Tibial artery (tissue), 4 donors: Measurements from ENCODE around the gene NHSL1.

Experiments used
- DNase-seq, 2 donors: peaks; one replicate each; pipeline ENCODE4 v3.0.0-alpha.2; 2019
- H3K27ac ChIP-seq, 2 donors: fragments of 200-600 bp; sonication (generic) in 1 of 2; 1 replicate in 1 of 2; 2 replicates in 1 of 2; pipeline ENCODE4 v1.5.1; 2018 to 2019; ENCODE audit warnings: mild to moderate bottlenecking in 1 of 2
- H3K27me3 ChIP-seq, 2 donors: fragments of 200-600 bp; sonication (generic) in 1 of 2; one replicate each; pipeline versions ENCODE4 v1.5.1 to v1.6.0; 2016 to 2019
- H3K36me3 ChIP-seq, 3 donors: fragments of 200-600 bp; sonication (generic) in 2 of 3; one replicate each; pipeline ENCODE4 v1.5.1; 2016 to 2019; ENCODE audit warnings: mild to moderate bottlenecking in 2 of 3
- H3K4me1 ChIP-seq, 4 donors: fragments of 200-600 bp; sonication (generic) in 2 of 4; 1 replicate in 3 of 4; 2 replicates in 1 of 4; pipeline ENCODE4 v1.5.1; 2016 to 2019
- H3K4me3 ChIP-seq, 2 donors: fragments of 200-600 bp; sonication (generic) in 1 of 2; 1 replicate in 1 of 2; 2 replicates in 1 of 2; pipeline ENCODE4 v1.5.1; 2018 to 2019; ENCODE audit warnings: mild to moderate bottlenecking in 2 of 2
- H3K9me3 ChIP-seq, 3 donors: fragments of 200-600 bp; sonication (generic) in 1 of 3; one replicate each; pipeline ENCODE4 v1.5.1; 2016 to 2019
- intact Hi-C: fragments of 100-400 bp; cut with DNase I; formaldehyde crosslinking; loops from one replicate; pipeline ENCODE4 v1.15.0; 2023; ENCODE audit warnings: low total_unique reads
- TF ChIP-seq, protein P1 (sequence below), 2 experiments: fragments of 200-600 bp in 1 of 2; fragments of 450-650 bp in 1 of 2; IDR thresholded peaks; one replicate each; pipeline ENCODE4 v1.5.1; 2017 to 2019; ENCODE audit warnings: antibody characterized with exemption in 2 of 2, mild to moderate bottlenecking in 1 of 2, moderate library complexity in 1 of 2

NHSL1 gene

DNA sequence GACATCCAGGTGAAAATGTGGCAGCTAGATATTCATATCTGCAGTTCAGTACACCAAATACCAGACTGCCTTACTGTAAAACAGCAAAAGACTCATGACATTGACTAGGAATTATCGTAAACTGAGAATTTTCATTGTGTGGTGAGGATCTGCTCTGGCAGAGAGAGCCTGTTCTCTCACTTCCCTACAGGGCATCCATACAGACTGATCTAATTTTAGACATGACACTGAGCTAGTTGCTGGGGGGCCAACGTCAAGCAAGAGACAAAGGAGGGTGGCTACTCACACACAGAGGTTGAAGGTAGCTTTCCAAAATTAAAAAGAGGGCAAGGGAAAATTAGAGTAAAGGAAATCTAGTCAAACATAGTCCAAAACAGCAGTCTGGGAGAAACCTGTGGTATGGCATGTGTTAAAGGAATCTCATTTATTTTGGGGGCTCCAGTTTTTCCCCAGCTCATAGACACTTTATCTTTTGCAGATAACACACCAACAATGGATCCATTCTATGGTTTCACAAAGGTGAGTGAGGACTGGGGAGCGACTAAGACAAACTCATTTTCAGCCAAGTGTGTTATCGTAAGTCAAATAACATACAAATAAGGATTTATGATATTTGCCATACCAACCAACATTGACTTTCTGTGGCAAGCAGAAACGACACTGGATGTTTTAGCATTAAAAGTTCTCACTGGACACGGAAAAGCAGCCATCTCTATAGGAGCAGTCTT lies 36.6 kb upstream of the NHSL1 start:
- no peak overlapping the region for H3K27ac ChIP-seq
- TF ChIP-seq, protein P1, sequence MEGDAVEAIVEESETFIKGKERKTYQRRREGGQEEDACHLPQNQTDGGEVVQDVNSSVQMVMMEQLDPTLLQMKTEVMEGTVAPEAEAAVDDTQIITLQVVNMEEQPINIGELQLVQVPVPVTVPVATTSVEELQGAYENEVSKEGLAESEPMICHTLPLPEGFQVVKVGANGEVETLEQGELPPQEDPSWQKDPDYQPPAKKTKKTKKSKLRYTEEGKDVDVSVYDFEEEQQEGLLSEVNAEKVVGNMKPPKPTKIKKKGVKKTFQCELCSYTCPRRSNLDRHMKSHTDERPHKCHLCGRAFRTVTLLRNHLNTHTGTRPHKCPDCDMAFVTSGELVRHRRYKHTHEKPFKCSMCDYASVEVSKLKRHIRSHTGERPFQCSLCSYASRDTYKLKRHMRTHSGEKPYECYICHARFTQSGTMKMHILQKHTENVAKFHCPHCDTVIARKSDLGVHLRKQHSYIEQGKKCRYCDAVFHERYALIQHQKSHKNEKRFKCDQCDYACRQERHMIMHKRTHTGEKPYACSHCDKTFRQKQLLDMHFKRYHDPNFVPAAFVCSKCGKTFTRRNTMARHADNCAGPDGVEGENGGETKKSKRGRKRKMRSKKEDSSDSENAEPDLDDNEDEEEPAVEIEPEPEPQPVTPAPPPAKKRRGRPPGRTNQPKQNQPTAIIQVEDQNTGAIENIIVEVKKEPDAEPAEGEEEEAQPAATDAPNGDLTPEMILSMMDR (IDR thresholded peaks at IDR 0.05): no peak
- no peak overlapping the region for H3K4me3 ChIP-seq
- peaks cover 0 to 13% (median 3%) of the 10 kb centered on the region in 4 donors for H3K4me1 ChIP-seq
- intact Hi-C loops: no loop called here
- H3K27me3 ChIP-seq: no peaks in the 10 kb centered on the region
- no peaks in the 10 kb centered on the region for H3K9me3 ChIP-seq
- DNase-seq: no peak
- H3K36me3 ChIP-seq: no peaks in the 10 kb centered on the region

DNA sequence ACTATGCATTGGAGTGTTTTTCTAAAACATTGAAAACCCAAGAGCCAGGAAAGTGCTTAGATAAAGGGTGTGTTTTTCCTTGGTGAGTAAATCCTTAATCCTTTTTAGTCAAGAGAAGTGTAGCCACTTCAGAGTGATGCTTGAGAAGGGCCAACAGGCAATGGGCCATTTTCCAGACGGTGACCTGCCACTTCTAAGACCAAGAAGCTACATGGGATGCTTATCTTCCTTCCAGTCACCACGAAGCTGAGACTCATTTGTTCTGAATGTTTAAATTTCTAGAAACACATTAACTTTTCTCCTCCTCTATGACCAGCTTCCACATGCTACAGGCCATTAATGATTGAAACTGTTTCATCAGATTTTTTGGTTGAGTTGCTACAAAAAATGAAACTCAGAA lies 34.4 kb upstream of the NHSL1 start:
- no peak for DNase-seq
- intact Hi-C loops: no loop called here
- Histone ChIP-seq H3K9me3 (no peaks in the 10 kb centered on the region), H3K4me1 (peaks cover 0 to 6% (median 0%) of the 10 kb centered on the region in 4 donors), H3K27me3 (no peaks in the 10 kb centered on the region), H3K27ac (no peak overlapping the region), H3K36me3 (no peaks in the 10 kb centered on the region), H3K4me3 (no peak overlapping the region)
- TF ChIP-seq, protein P1 (IDR thresholded peaks at IDR 0.05): no peak

DNA sequence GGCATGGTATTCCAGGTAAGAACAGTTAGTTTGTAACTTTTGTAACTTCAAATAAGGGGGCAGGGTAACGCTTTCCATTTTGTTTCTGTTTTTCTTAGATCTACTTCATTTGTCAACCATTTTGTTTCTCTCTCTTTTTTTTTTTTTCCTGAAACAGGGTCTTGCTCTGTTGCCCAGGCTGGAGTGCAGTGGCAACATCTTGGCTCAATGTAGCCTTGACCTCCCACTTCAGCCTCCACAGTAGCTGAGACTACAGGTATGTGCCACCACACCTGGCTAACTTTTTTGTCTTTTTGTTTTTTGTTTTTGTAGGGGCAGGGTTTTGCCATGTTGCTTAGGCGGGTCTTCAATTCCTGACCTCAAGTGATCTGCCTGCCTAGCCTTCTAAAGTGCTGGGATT lies 32.1 kb upstream of the NHSL1 start:
- H3K36me3 ChIP-seq: no peaks in the 10 kb centered on the region
- DNase-seq: no peak
- H3K27me3 ChIP-seq: no peaks in the 10 kb centered on the region
- H3K4me1 ChIP-seq: no peaks in the 10 kb centered on the region
- H3K9me3 ChIP-seq: no peaks in the 10 kb centered on the region
- intact Hi-C loops: no loop called here
- TF ChIP-seq, protein P1 (IDR thresholded peaks at IDR 0.05): no peak
- no peak overlapping the region for H3K4me3 ChIP-seq
- H3K27ac ChIP-seq: no peak overlapping the region

DNA sequence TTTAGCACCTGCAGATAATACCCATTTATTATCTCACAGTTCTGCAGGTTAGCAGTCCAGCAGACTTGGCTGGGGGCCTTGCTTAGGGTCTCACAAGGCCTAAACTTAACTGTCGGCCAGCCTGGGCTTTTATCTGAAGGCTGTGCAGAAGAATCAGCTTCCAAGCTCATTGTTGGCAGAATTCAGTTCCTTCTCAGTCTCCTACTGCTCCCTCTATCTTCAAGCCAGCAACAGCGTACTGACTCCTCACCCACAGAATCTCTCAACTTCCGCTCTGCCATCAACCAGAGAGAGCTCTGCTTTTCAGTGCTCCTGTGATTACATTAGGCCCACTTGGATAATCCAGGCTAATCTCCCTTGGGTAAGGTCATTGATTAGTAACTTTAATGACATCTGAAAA lies 30.2 kb upstream of the NHSL1 start:
- TF ChIP-seq, protein P1 (IDR thresholded peaks at IDR 0.05): no peak
- Histone ChIP-seq H3K4me1 (no peaks in the 10 kb centered on the region), H3K27me3 (no peaks in the 10 kb centered on the region), H3K9me3 (no peaks in the 10 kb centered on the region), H3K27ac (no peak overlapping the region), H3K4me3 (no peak overlapping the region), H3K36me3 (no peaks in the 10 kb centered on the region)
- intact Hi-C loops: no loop called here
- DNase-seq: no peak

DNA sequence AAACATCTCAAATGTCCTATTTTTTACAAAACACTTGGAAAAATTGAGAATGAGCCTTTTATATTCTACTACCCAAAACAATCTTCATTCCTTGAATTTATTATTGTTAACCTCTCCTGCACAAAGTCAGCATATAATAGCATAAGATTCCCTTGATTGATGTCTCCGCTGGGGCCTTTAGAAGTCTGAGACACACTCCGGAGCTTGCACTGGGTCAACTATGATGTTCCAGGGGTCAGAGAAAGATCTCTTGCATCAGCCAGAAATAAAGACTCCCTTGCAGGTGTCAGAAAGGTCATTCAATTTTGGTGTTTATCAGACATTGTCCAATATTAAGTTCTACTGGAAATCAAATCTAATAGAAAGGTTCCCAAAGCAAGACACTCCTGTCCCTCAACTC lies 29.7 kb upstream of the NHSL1 start:
- intact Hi-C loops: no loop called here
- no peaks in the 10 kb centered on the region for H3K4me1 ChIP-seq

More for the DNA sequence above, 29.7 kb upstream of the NHSL1 start:
- H3K27me3 ChIP-seq: no peaks in the 10 kb centered on the region
- no peak overlapping the region for H3K27ac ChIP-seq
- TF ChIP-seq, protein P1 (IDR thresholded peaks at IDR 0.05): no peak
- no peak for DNase-seq
- no peak overlapping the region for H3K4me3 ChIP-seq
- H3K36me3 ChIP-seq: no peaks in the 10 kb centered on the region
- H3K9me3 ChIP-seq: no peaks in the 10 kb centered on the region
